GM21390 (cell line): Measurements from ENCODE around the gene CALCR.
"Not testable (repeated sequence)": the region's sequence is repeated elsewhere in the genome, so short reads cannot be mapped to it uniquely, and the experiment has no call there.

Source experiments
- ATAC-seq: cut with Tn5 transposase; IDR thresholded peaks from one replicate; pipeline ENCODE4 v1.9.1; 2021; ENCODE audit not compliant: unreplicated experiment

The CALCR gene

DNA sequence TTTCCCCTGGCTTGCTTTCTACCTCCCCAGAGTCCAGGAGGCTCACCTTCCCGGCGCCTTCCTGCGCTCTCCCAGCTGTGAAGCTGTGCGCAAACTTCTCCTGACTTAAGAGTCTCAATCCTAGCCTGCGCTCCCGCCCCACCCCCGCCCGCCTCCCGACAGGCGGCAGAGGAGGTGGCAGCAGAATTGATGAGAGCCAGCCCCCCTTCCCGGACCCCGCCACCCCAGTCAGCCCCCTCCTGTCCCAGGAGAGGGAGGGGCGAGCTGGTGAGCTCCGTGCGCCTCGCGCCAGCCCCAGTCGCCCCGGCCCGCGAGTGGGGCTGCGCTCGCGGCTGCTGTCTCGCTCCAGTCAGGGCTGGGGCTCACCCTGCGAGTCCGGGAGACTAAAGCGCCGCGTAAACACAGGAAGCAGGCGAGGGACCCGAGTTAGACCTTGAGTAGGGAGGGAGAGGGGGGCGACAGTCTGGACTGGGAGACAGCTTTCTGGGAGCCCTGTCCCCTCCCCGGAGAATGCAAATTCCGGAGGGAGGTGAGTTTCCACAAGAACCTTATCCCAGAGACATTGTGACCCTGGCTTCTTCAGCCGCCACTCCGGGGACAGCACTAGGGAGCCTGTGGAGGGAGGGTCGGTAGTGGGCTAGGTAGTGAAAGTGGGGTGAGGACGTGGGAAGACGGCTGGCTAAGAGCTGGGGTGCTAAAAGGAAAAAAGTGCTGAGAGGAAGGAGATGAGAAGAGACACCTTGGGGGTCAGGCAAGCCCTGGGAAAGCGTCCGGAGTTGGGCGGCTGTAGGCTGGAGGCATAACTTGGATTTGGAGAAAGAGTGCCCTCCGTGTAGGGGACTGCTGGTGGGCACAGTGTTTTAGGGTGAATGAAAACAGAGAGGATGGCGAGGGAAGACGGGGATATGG, at the start of gene CALCR:
Gene CALCR, minus strand, starts transcription at position 79 of the 909 bp plus-strand sequence. CDS start 87,743 bp downstream, outside the sequence.
- no peak for ATAC-seq

- ATAC-seq, result no peak
These were observed 49.3 kb upstream of the CALCR start for GRCh38 chr7:93623816-93624215.

- no peak for ATAC-seq
These were observed 47.8 kb upstream of the CALCR start for GRCh38 chr7:93622036-93623033.

DNA sequence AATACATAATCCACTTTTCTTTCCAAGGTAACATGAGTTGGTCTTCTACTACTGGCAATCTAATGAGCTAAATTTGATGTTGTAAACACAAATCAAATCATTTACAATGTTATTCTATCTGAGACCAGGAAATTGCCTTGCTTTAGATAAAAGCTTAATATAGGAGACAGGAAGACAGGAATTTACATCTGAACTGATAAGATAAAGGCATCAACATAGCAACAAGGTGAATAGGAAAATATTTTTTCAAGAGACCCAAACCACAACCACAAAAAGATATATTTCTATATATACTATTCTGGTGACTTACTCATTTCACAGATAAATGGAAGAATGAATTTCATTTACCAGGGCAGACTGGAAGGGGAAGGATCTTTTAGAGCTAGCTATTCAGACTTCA, 46.3 kb upstream of the CALCR start:
- ATAC-seq, result no peak

DNA sequence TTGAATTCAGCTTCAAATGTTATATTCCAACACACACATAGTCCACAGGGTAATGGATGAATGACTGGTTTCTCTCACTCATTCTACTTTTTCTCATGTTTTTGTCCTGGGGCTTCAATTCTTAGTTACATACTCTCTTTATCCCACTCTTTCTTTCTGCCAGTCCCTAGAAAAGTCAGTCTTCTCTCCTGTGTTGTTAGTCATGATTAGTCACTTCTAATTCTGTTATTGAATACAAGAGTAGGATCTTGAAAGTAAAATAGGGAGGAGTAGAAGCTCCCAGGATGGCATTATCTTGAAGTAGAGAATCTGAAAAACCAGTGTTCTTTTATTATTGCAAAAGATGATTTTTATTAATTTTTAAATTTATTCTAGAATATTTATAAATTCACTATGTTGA, 45.5 kb upstream of the CALCR start:
- ATAC-seq, result no peak

DNA sequence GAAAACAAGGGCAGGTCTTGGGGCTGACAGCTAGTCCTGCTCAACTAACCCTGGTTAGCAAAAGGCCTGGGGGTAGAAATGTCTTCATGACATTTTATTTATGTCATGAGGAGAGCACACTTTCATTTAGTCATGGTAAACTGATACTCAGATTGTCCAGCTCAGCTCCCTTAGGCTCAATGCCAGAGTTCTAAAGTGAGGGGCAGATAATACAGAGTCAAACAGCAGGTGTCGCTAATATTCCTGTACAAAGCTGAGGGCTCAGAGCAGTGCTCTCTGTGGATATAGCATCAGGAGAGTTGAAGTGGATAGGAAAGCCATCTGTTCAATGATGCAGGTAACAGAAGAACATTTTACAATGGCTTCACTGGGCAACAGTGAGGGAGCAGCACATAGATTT, 26.8 kb upstream of the CALCR start:
- no peak for ATAC-seq

DNA sequence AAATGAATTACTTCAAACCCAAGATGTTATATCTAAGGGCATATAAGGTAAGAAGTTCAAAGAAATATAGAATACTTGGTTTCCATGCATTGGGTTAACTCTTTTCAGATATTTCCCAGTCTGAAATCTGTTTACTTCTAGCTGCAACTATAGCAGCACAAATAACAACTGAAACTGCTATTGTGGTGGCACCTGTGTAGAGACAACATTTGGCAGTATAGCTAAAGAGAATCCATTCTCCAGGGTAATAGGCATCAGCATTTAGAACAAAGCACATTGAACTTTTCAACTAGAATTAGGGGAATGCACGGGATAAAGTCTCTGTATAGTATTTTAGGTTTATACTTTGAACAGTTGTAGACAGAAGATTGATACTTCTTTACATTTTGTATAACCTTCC, 19.7 kb upstream of the CALCR start:
- no peak for ATAC-seq

GRCh38 chr7:93592588-93593266, 18.2 kb upstream of the CALCR start:
- ATAC-seq, result no peak

- not testable (repeated sequence) for ATAC-seq
These were observed 16.9 kb upstream of the CALCR start for GRCh38 chr7:93591224-93592050.

- ATAC-seq, result not testable (repeated sequence)
These were observed 11.9 kb upstream of the CALCR start for GRCh38 chr7:93586479-93586865.

DNA sequence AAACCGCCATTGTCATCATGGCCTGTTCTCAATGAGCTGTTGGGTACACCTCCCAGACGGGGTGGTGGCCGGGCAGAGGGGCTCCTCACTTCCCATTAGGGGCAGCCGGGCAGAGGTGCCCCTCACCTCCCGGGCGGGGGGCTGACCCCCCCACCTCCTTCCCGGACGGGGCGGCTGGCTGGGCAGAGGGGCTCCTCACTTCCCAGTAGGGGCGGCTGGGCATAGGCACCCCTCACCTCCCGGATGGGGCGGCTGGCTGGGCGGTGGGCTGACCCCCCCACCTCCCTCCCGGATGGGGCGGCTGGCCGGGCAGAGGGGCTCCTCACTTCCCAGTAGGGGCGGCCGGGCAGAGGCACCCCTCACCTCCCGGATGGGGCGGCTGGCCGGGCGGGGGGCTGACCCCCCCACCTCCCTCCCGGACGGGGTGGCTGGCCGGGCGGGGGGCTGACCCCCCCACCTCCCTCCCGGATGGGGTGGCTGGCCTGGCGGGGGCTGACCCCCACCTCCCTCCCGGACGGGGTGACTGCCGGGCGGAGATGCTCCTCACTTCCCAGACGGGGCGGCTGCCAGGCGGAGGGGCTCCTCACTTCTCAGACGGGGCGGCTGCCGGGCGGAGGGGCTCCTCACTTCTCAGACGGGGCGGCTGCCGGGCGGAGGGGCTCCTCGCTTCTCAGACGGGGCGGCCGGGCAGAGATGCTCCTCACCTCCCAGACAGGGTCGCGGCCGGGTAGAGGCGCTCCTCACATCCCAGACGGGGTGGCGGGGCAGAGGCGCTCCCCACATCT, 11.4 kb upstream of the CALCR start:
- ATAC-seq, result not testable (repeated sequence)

DNA sequence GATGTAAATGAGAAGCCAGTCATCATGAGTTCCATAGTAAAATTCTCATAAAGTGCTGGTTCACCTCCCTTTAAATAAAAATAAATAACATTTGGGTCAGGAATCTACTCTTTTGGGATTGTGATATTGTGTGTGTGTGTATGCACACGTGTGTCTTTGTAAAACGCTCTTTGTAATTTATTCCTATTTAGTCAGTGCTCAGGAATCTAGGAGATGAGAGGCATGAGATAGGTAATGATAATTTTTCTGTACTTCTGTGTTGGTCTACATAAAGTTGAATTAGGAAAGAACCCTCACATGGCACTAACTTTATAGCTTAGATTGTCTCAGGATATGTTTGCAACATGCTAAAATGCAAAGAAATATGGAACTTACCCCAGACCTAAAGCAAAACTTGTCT, 4.9 kb upstream of the CALCR start:
- ATAC-seq, result no peak

DNA sequence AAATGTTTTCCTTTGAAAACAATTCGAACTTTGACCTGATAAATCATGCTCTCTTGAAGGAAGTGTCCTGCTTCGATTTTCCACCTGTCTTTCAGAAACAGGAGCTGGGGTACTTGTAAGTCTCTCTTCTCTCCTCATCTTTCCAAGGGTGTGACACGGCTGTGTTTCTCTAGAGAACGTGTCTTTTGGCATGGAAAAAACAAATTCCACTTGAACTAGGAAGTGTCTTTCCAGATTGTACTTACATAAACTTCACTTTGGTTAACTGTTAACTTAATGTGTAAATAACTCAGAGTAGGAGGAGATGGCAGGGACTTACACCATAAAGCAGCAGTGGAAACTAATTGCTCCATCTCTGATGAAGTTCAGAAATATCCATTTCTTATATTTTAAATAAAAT, 4.2 kb upstream of the CALCR start:
- no peak for ATAC-seq

- no peak for ATAC-seq
These were observed 1.3 kb upstream of the CALCR start for GRCh38 chr7:93575555-93576399.

GRCh38 chr7:93574269-93574645, 267 bp downstream of the CALCR start:
- no peak for ATAC-seq

GRCh38 chr7:93569189-93569588, 5.3 kb downstream of the CALCR start:
- ATAC-seq, result no peak

DNA sequence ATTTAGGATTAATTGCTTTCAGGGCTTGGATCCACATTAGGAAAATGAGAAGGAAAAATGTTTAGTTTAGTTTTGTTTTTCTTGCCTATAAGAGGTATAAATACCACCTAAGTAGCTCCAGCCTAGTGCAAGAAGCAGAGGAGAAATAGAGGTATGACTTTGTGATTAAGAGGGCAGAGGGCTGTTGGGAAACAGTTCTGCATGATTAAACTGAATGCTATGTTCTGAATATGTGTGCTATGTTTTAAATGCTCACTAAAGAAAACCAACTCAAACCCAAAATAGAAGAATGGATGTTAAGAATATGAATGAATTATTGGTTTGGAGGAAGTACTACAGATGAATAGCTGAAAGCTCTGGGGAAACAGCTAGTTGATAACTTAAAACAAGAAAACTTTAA, 7.6 kb downstream of the CALCR start:
- no peak for ATAC-seq

- ATAC-seq, result no peak
These were observed 10.9 kb downstream of the CALCR start for GRCh38 chr7:93563584-93563983.

DNA sequence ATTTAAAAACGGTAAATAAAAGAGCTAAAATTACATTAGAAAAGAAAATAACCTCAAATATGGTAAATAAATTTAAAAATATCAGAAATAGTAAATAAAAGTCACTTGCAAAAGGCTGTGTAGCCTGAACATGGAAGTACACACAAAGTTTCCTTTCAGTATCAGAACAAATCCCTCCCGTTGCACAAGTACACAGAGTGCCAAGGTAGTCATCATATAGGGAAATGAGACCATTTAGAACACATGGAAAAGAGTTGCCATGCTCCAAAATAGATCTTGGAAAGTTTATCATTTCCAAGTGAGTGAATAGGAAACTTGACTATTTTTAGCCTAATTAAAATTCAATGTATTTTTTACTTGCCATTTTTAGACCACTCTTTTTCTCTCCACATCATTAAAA, 11.6 kb downstream of the CALCR start:
- no peak for ATAC-seq
